ENCODE data around the gene GBP1.
"Not testable (repeated sequence)": the region's sequence is repeated elsewhere in the genome, so short reads cannot be mapped to it uniquely, and the experiment has no call there.

GRCh38 chr1:89049187-89049586, 15.8 kb downstream of the GBP1 start:
- not testable (repeated sequence) for TF ChIP-seq CTCF (IDR thresholded peaks at IDR 0.05); POLR2AphosphoS5 (IDR thresholded peaks at IDR 0.05; ENCODE audit: insufficient read depth in 1 of 2, low read depth in 1 of 2); POLR2A (IDR thresholded peaks at IDR 0.05)
